CD4-positive, alpha-beta T cell treated with Interleukin-4 for 4 hours (primary cell): ENCODE data around the gene CCNY.

Source experiments
- DNase-seq: peaks from one replicate; pipeline ENCODE4 v3.0.0-alpha.2; 2020

CCNY gene

DNA sequence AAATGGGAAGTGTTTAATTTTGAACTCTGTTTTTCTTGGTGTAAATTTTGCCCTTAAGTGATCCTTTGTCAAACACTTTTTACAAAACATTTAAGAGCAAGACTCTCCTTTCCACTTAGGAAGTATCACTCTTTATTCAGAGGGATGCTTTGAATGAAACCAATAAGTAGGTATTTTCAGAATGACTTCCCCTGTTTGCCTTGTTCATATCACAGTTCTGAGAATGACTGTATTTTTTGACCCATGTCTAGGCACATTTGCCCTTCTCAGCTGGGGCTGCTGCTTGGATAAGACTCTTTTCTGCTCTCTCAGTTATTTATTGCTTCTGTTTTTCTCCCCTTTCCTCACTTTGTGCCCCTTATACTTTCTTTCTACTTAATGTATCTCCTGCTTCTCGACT, 98.2 kb downstream of the CCNY start:
- DNase-seq = no peak

DNA sequence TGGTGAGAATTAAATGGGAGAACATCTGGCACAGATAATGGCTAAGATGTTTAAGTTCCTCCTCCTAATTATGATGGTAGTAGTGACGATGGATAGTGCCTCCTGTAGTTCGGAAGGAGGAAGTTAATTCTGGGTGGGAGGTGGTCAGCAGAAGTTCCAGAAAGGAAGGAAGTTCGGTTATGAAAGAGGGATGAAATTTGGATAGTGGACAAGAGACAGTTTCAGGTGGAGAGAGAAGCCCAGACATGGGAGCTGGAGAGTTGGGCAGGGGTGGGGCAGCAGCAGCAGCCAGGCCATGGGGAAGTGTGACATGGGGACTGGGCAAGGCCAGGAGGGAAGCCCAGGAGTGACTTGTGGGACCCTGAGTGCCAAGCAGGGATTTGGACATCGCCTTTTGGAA, 99.5 kb downstream of the CCNY start:
- DNase-seq = no peak

DNA sequence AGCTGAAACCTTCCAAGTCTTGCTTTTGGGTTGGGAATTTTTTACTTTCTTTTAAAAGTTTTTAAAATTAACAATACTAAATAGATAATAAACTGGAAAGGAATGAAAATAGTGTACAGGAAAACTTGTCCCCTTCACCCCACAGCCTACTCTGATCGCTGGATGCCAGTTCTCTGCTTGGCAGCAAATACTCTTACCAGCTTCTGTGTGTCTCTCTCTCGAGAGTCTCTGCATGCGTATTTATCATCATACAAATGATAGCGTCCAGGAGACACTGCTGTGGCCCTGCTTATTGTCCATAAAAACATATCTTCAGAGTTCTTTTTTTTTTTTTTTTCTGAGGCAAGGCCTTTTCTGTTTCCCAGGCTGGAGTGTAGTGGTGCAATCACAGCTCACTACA, 101.5 kb downstream of the CCNY start:
- DNase-seq = no peak

DNA sequence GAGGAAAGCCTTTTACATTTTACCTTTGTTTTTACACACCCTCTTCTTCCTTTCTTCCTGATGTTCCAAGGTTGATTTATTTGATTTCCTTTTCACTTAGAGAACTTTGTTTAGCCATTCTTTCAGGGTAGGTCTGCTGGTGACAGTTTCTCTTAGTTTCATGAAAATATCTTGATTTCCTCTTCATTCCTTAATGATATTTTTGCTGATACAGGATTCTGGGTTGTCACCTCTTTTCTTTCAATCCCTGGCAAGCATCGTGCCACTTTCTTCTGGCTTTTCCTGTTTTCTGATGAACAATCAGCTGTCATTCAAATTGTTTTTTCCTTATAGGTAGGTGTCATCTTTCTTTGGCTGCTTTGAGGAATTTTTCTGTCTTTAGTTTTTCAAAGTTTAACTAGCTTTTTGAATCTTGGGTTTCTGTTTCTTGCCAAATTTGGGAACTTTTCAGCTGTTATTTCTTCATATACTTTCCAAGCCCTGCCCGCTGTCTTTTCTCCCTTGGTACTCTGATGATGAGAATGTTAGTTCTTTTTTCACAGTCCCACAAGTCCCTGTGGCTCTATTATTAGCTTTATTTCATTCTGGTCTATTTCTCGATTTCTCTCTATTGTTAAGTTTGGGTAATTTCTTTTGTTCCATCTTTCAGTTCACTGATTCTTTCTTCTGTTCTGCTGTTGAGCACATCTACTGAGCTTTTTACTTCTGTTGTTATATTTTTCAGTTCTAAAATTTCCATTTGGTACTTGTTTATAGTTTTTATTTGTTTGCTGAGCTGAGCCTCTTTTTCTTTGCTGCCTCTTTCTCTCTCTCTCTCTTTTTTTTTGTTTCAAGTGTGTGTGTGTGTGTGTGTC, 102.6 kb downstream of the CCNY start:
- DNase-seq = no peak

DNA sequence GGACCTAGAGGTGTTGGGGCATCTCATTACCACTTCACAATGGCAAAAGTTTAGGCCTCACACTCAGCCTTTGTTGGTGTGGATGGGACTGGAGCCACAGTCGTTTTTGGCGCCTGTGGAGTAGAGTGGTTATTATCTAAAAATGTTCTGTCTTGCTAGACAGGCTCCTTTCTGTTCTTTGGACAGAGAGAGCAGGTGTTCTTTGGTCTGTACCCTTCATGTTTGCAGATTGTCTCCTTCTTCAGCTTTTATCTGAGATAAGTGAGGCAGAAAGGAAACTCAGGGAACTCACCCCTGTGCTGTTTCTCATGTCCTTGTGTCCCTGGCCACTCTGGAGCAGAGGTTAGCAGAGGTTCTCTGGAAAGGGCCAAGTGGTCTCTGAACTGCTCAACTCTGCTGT, 103.7 kb downstream of the CCNY start:
- DNase-seq = no peak

DNA sequence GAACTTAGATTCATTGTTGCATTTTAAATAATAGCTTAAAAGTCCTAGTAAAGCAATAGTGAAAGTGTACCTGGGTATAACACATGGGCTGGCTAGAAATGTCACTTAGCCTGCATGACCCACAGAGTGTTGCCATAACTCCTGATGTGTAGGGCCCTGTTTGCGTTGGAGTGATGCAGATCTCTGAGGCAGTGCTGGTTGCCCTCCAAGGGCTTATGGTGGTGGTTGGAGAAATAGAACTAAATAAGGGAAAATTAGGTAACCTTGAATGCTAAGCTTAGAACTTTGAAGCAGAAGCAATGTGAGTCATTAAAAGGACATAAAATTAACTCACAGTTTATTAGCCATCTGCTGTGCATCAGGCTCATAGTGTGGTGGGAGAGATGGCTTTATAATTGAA, 105.7 kb downstream of the CCNY start:
- DNase-seq = no peak

DNA sequence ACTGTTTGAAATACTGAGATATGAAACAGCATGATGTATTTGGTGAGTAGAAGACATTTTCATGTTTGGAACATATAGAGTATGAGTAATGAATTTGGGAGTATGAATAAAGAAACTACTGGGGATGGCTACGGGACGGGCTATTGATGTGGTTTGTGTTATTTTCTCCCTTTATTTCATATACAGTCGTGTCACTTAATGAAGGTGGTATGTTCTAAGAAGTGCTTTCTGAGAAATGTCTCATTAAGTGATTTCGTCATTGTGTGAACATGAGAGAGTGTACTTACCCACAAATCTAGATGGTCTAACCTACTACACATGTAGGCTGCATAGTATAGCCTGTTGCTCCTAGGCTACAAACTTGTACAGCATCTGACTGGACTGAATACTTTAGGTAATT, 106.3 kb downstream of the CCNY start:
- no peak for DNase-seq

DNA sequence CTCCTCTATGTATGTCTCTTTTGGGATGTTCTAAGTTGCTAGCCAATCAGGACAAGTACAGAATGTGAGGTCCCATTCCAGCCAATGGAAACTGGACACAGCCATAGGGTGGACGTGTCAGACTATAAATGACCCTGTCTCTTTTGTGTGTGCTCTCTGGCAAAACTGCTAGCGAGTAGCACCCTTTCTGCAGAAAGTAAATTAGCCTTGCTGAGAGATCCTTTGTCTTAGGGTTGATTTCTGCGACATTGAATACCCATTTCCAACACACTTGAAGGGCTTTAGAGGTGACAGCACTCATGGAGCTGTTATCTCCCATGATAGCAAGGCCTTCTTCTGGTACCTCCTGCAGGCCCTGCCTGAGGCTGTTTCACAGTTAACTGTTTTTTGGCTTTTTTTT, 107.5 kb downstream of the CCNY start:
- no peak for DNase-seq

DNA sequence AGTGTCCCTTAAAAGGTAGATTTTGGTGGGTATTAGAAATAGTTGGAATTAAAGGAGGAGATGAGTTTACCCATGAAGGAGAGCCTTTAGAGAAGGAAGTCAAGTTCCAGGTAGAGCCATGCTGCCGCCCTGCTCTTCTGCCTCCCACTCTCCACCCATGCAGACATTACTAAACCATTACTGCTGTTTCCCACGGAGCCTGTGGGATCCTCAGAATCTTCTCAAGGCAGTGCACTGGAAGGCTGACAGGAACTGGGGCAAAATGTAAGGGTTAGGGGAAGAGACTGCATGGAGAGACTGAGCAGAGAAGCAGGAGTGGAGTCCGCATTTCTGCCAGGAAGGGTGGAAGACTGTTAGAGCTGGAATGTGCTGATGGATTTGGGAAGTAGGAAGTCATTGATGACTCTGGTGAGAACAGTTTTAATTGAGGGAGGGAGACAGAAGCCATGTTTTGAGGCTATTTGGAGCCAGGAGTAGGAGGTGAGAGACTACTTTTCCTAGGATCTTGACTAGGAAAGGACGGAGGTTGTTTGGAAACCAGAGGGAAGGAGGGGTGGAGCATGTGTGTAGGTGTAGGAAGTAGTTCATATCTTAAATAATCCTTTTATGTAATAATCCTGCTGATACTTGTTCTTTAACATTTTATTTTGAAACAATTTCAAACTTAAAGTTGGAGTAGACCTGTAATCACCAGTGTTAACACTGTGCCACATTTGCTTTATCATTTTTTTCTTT, 109.0 kb downstream of the CCNY start:
- no peak for DNase-seq

DNA sequence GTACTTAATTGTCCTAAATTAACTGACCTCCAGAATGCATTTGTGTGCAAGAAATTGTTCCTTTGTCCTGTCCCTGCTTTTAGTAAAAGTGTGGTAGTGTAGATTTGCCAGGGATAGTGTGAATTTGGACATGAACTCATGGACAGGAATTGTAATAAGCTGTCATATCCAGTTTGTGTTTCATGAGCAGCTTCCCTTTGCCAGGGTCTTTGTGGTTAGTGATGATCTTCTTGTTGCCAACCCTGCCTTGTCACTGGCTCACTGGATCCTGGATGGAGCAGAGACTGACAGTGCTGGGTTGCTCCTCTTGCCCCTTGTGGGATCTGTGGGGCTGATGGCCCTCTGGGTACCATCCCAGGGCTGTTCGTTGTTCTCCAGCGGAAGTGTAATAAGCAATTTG, 110.1 kb downstream of the CCNY start:
- DNase-seq = no peak

DNA sequence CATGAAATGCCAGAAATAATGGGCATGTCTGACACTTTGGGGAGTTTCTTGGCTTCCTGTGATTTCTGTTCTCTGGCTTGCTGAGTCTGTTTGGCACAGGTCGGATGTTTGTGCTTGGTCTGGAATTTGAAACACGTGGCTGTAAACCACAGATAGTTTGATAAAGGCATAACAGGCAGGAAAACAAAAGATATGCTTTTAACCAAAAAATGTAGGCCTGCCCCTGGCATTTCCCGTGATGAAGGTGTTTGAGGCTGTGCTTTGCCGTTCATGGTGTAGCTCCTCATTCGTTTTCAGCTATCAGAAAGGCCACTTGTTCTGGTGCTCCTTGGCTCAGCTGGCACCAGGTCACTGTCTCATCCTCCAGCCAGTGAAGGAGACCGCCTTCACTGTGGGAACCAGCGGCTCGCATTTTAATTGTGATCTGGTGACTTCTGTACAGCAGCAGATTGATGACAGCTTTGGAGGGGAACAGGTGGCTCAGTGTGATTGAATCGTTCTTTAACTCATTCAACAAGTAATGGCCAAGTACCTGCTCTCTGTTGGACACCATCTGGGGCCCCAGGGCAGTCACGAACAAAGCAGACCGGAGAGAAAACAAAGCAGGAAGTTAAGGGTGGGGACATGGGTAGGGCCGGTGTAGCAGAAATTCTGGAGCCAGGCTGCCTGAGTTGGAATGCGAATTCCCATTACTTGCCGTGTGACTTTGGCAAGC, 111.5 kb downstream of the CCNY start:
- DNase-seq = peak; percentile 49

DNA sequence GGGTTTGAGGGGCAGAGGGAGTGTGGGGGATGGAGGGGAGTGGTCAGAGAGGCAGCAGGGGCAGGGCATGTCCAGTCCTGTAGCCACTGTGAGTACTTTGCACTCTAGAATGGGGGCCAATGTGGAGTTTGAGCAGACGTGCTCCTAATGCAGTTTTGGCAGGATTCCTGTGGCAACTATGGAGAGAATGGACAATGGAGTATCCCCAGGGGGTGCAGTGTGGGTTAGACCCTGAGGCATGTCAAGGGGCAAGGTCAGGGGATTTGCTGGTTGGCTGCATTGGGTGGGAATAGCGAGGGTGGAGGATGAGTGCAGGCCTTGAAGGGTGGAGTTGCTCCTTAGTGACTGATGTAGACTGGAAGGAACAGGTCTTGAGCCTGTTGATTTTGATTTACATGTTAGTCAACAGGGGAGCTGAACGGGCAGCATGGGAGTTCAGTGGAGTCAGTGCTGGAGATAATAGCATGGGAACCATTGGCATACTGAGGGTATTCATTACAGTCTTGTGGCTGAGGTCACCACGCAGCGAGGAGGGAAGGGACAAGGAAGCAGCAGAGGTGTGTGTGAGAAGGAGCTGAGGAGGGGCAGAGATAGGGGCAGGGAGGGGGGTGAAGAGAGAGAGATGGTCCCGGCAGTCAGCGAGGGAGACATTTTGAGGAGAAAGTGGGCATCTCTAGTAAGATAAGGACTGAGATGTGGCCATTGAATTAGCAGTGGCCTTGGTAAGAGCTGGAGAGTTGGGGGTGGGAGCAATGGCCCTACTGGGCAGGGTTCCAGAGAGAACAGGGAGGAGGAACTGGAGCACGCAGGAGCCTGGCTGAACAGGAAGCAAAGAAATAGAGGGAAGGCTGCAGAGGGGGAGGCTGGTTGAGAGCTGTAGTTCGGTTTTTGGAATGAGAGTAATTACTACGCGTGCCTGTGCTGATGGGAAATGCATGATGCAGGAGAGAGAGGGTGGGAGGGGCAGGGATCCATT, 112.7 kb downstream of the CCNY start:
- DNase-seq = no peak

DNA sequence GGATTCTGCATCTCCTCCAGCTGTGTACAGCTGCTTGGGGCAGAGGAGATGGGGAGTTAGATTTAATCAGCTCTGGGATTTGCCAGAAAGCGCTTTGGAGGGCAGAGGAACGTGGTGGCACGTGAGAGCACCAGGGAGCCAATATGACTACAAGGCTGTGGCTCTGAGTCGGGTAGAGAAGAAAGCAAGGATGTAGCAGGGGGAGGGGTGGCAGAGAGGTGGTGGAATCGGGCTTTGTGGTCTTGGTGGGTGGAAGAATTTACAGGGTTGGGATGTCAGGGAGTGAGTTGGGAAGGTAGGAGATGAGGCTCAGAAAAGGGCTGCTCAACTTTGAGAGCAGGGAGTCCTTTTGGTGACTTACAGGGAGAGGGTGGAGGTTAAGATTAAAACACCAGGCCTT, 113.6 kb downstream of the CCNY start:
- DNase-seq = no peak

DNA sequence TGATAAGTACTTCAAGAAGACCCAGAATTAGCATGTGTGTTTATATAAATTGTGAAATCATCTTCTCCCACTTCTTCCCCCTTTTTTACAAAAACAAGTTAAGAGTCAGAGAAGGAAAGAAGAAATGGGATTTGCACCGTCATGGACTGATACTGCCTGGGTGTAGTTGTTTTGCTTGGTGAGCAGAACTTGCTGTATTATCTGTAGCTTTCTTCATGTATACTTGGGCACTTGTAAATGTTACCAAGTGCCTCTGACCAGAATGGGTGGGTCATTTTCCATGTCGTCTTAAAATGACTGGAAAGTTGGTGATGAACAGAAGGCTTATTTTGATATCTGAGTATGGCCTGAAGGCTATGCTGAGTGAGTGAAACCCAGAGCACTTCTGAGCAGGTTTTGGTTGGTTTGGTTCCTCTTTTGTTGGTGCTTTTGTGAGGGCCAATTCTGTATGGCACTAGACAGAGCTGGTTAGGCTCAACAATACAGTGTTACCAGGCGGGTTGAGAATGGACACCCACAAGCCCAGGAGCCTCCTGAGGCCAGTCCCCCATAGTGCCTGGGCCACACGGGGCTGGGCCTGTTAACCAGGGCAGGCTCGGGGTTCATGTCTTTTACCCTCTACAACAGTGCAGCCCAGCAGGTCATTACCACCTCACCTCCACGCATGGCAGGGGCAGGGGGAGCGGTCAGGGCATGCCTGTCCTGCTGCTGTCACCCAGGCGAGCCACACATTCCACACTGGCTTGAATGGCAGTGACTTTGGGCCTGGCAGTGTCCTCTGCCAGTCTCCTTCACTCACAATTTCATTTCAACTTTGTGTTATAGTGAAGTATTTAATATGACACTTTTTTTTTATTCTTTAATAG, 115.1 kb downstream of the CCNY start:
- no peak for DNase-seq

DNA sequence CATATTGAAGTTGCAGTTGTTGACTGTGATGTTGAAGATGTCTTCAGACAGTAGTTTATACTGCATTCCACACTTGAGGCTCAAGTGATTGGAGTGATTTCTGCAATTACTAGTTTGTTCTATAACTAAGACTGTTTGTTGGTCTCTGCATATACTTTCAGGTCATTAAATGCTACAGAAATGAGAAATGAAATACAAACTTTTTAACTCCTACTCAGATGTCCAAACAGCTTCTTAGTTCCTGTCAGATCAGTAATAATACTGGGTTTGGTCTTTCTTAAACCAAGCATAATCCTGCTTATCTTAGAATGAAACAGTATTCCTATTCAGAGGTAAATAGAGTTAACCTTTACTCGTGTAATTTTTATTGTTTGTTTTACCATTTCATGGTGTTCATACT, 115.9 kb downstream of the CCNY start:
- DNase-seq = no peak

DNA sequence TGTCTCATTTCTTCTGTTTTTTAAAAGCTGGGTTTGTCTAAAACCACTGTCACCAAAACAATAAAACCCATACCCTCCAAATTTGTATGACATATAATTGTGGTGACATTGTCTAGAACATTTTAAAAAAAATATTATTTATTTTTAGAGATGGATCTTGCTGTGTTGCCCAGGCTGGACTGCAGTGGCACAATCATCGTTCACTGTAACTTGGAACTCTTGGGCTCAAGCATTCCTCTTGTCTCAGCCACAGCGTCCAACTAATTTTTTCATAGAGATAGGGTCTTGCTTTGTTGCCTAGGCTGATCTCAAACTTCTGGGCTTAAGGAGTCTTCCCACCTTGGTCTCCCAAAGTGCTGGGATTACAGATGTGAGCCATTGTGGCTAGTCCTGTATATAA, 116.5 kb downstream of the CCNY start:
- DNase-seq = no peak

DNA sequence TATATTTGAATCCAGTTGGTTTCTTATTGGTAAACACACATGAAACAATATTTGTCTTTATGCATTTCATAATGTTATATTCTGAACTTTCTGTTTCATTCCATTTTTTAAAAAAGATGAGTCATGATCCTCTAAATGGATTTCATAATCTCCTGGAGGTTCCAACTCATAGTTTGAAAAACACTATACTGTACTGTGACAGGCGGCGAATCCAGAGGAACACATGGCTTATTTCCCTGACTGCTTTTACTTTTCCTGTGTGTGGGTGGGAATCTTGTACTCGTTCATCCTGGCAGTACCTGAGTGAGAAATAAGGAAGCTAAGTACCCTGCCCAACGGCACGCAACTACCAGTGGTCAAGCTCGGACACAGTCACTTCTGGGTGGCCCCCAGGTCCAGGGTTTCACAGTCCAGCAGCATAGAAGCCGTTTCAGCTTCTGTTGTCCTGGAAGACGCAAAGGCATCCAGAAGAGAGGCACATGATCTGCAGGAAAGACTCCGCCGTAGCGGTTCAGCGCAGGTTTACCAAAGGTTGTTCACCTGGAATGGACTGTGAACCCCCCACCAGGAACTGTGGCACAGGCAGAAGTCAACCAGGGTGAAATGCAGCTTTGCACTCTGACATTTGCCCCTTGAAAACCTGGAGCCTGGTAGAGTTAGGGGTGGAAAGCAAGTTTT, 117.7 kb downstream of the CCNY start:
- no peak for DNase-seq

DNA sequence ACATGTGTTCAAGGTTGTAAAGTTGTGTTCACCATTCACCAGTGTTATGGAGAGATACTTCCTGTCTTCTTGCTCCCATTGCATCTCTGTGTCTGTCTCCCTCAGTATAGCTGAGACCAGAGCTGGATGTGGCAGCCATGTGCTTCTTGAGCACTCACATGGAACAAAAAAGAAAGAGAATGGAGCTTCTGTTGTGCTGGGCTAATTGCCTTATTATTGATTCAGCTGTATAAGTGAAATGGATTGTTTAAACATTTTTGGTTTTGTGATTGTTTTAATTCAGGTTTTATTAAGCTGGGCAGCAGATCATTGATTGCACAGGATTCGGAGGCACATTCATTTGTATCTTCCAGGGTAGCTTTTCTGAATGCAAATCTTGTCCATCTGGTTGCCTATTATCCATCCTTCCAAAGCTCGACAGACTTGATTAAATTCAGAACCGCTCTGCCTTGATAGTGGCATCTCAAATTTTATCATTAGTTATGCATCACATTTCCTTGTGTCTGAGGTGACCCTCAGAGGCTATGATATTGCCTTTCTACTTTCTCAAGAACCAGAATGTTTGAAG, 119.9 kb downstream of the CCNY start:
- DNase-seq = no peak

DNA sequence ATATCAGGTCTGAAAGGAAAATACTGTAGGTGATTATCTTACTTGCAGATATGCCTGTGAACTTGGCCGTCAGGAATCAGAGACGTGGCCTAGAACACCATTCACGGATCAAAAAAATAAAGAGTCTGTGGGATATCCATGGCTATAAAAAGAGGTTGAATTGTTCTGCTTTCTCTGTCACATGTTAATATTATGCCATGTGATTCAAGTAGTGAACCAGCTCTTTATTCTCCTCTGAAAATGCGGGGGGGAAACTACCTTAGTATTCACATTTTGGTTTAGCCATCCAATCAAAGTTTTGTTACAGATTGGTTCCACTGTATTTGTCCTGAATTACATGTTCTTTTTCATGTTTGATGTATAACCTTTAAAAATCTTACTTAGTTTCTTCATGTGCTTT, 120.5 kb downstream of the CCNY start:
- DNase-seq = no peak
